ENCODE results near the gene ATP2B1. TPM values are rescaled to one million over a fixed set of nuclear protein-coding genes. Genes with fewer than 3 reads are reported as not detected.

The ATP2B1 gene
- total RNA-seq, 1 donor from 2014 or later = 177 TPM

DNA sequence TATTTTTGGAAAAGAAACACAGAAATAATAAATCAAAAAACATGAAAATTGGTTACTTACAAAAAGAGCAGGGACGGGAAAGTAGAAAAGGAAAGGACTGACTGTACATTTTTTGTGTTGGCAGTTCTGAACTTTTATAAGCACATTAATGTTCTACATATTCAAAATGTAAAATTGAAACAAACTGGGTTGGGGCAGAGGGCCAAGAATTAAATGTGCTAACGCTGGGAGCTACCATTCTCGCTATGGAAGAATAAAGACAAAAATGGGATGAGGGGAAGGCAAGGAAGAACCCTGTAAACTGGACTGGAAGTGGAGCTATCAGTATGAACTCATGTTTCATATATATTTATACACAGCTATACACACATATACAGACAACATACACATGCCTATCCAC is 24.5 kb downstream of the ATP2B1 start:
- Histone ChIP-seq H3K9me3 (ENCODE audit: low read depth) (peaks cover 27% of the 10 kb centered on the region), H2AFZ (replicated peaks) (no peak overlapping the region), H3K27ac (no peak overlapping the region), H3K9ac (no peak overlapping the region), H3K4me2 (no peak overlapping the region), H3K4me3 (no peak overlapping the region), H3K27me3 (no peaks in the 10 kb centered on the region), H3K36me3 (peaks cover 20% of the 10 kb centered on the region), H3K4me1 (peaks cover 4% of the 10 kb centered on the region), H4K20me1 (ENCODE audit: low read depth) (peaks cover 11% of the 10 kb centered on the region), H3F3A (ENCODE audit: low read depth) (no peaks in the 10 kb centered on the region), H3K79me2 (ENCODE audit: low read depth) (peaks cover 100% of the 10 kb centered on the region)
- H3K27me3 Mint-ChIP-seq (ENCODE audit: insufficient read depth, low read depth) = peaks cover 3% of the 10 kb centered on the region
- TF ChIP-seq, protein P1, sequence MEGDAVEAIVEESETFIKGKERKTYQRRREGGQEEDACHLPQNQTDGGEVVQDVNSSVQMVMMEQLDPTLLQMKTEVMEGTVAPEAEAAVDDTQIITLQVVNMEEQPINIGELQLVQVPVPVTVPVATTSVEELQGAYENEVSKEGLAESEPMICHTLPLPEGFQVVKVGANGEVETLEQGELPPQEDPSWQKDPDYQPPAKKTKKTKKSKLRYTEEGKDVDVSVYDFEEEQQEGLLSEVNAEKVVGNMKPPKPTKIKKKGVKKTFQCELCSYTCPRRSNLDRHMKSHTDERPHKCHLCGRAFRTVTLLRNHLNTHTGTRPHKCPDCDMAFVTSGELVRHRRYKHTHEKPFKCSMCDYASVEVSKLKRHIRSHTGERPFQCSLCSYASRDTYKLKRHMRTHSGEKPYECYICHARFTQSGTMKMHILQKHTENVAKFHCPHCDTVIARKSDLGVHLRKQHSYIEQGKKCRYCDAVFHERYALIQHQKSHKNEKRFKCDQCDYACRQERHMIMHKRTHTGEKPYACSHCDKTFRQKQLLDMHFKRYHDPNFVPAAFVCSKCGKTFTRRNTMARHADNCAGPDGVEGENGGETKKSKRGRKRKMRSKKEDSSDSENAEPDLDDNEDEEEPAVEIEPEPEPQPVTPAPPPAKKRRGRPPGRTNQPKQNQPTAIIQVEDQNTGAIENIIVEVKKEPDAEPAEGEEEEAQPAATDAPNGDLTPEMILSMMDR (IDR thresholded peaks at IDR 0.05) = no peak
- TF ChIP-seq EZH2phosphoT487 (IDR thresholded peaks at IDR 0.05) (no peak), EZH2 (IDR thresholded peaks at IDR 0.05) (no peak)
- H3K36me3 Mint-ChIP-seq = peaks cover 61% of the 10 kb centered on the region
- H3K9me3 Mint-ChIP-seq = peaks cover 64% of the 10 kb centered on the region
- H3K4me3 Mint-ChIP-seq = no peak overlapping the region
- no peaks in the 10 kb centered on the region for H3K4me1 Mint-ChIP-seq
- no peak for DNase-seq (ENCODE audit: low spot score)
- H3K27ac Mint-ChIP-seq = no peak overlapping the region

DNA sequence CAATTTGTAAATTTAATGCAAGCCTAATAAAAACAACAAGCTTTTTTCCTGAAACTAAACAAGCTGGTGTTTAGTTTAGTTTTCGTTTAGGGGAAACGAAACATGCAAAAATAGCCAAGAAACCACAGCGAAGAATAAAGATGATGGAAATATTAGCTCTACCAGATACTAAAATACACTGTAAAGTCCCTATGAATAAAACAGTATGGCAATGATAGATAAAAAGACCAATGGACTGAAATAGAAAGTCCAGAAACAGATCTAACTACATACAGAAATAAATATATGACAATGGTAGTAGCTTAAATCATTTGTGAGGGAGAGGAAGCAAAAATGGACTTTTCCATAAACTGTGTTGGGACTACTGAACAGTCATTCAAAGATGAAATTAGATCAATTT is 26.4 kb downstream of the ATP2B1 start:
- H3K79me2 ChIP-seq (ENCODE audit: low read depth) = peaks cover 100% of the 10 kb centered on the region

GRCh38 chr12:89680409-89680808 is 28.2 kb downstream of the ATP2B1 start:
- peaks cover 3% of the 10 kb centered on the region for H3K27me3 Mint-ChIP-seq (ENCODE audit: insufficient read depth, low read depth)
- peaks cover 27% of the 10 kb centered on the region for H3K9me3 ChIP-seq (ENCODE audit: low read depth)
- H4K20me1 ChIP-seq (ENCODE audit: low read depth) = peaks cover 30% of the 10 kb centered on the region
- H3K27ac Mint-ChIP-seq = no peak overlapping the region
- H3K27me3 ChIP-seq = no peaks in the 10 kb centered on the region
- no peak overlapping the region for H2AFZ ChIP-seq (replicated peaks)
- peaks cover 100% of the 10 kb centered on the region for H3K79me2 ChIP-seq (ENCODE audit: low read depth)
- H3K9ac ChIP-seq = no peak overlapping the region
- no peak for TF ChIP-seq EZH2phosphoT487 (IDR thresholded peaks at IDR 0.05)
- H3K4me3 Mint-ChIP-seq = no peak overlapping the region
- no peak overlapping the region for H3K4me2 ChIP-seq
- DNase-seq (ENCODE audit: low spot score) = no peak
- no peak overlapping the region for H3K27ac ChIP-seq
- peaks cover 23% of the 10 kb centered on the region for H3K4me1 ChIP-seq
- peaks cover 15% of the 10 kb centered on the region for H3K36me3 ChIP-seq
- no peaks in the 10 kb centered on the region for H3K4me1 Mint-ChIP-seq
- H3K36me3 Mint-ChIP-seq = peaks cover 66% of the 10 kb centered on the region
- no peaks in the 10 kb centered on the region for H3F3A ChIP-seq (ENCODE audit: low read depth)
- no peak overlapping the region for H3K4me3 ChIP-seq
- H3K9me3 Mint-ChIP-seq = peaks cover 72% of the 10 kb centered on the region

More for the DNA sequence above, 26.4 kb downstream of the ATP2B1 start:
- H3K9ac ChIP-seq = no peak overlapping the region
- H3K27me3 Mint-ChIP-seq (ENCODE audit: insufficient read depth, low read depth) = peaks cover 3% of the 10 kb centered on the region
- H3K4me2 ChIP-seq = no peak overlapping the region
- no peak overlapping the region for H2AFZ ChIP-seq (replicated peaks)
- peaks cover 20% of the 10 kb centered on the region for H3K36me3 ChIP-seq
- no peak overlapping the region for H3K27ac Mint-ChIP-seq
- TF ChIP-seq EZH2 (IDR thresholded peaks at IDR 0.05) (no peak), EZH2phosphoT487 (IDR thresholded peaks at IDR 0.05) (no peak)
- TF ChIP-seq, protein P1 (IDR thresholded peaks at IDR 0.05) = no peak
- H3K9me3 Mint-ChIP-seq = peaks cover 73% of the 10 kb centered on the region
- no peaks in the 10 kb centered on the region for H3F3A ChIP-seq (ENCODE audit: low read depth)
- peaks cover 14% of the 10 kb centered on the region for H4K20me1 ChIP-seq (ENCODE audit: low read depth)
- H3K4me1 Mint-ChIP-seq = no peaks in the 10 kb centered on the region
- H3K9me3 ChIP-seq (ENCODE audit: low read depth) = peaks cover 27% of the 10 kb centered on the region
- no peak overlapping the region for H3K27ac ChIP-seq
- no peak overlapping the region for H3K4me3 Mint-ChIP-seq
- no peak overlapping the region for H3K4me3 ChIP-seq
- peaks cover 20% of the 10 kb centered on the region for H3K4me1 ChIP-seq
- DNase-seq (ENCODE audit: low spot score) = no peak
- no peaks in the 10 kb centered on the region for H3K27me3 ChIP-seq
- H3K36me3 Mint-ChIP-seq = peaks cover 67% of the 10 kb centered on the region

GRCh38 chr12:89679631-89680030 is 29.0 kb downstream of the ATP2B1 start:
- H3K27me3 Mint-ChIP-seq (ENCODE audit: insufficient read depth, low read depth) = peaks cover 3% of the 10 kb centered on the region
- Histone ChIP-seq H3K79me2 (ENCODE audit: low read depth) (peaks cover 100% of the 10 kb centered on the region), H3K4me2 (no peak overlapping the region), H3K27me3 (no peaks in the 10 kb centered on the region), H3K9me3 (ENCODE audit: low read depth) (peaks cover 27% of the 10 kb centered on the region), H3K4me1 (peaks cover 23% of the 10 kb centered on the region), H3K27ac (peak overlapping the region; percentile 25), H3F3A (ENCODE audit: low read depth) (no peaks in the 10 kb centered on the region), H3K36me3 (peaks cover 15% of the 10 kb centered on the region), H4K20me1 (ENCODE audit: low read depth) (peaks cover 37% of the 10 kb centered on the region), H2AFZ (replicated peaks) (no peak overlapping the region), H3K9ac (no peak overlapping the region), H3K4me3 (no peak overlapping the region)
- no peak overlapping the region for H3K27ac Mint-ChIP-seq
- H3K36me3 Mint-ChIP-seq = peaks cover 58% of the 10 kb centered on the region
- no peak overlapping the region for H3K4me3 Mint-ChIP-seq
- DNase-seq (ENCODE audit: low spot score) = no peak
- TF ChIP-seq EZH2phosphoT487 (IDR thresholded peaks at IDR 0.05) = no peak
- no peak for TF ChIP-seq EZH2 (IDR thresholded peaks at IDR 0.05)
- TF ChIP-seq, protein P1 (IDR thresholded peaks at IDR 0.05) = no peak
- peaks cover 64% of the 10 kb centered on the region for H3K9me3 Mint-ChIP-seq
- no peaks in the 10 kb centered on the region for H3K4me1 Mint-ChIP-seq

All from neural progenitor cell (in vitro differentiated cells).